Measurements from ENCODE around the gene NABP2.

GRCh38 chr12:56253091-56253490, 28.9 kb downstream of the NABP2 start:
- TF ChIP-seq EZH2 (IDR thresholded peaks at IDR 0.05; ENCODE audit: borderline replicate concordance, low read depth, low read length, poor library complexity, severe bottlenecking): no peak
- TF ChIP-seq CTCF (conservative IDR thresholded peaks at IDR 0.05; ENCODE audit: low read depth, low read length): no peak

Measured in A673 (cell line).